Activated T-cell treated with anti-CD3 and anti-CD28 coated beads, Interleukin-2, amount 50 U/mL, for 4 hours (primary cell): ENCODE measurements around the gene KIAA0232. TPM values are rescaled to one million over a fixed set of nuclear protein-coding genes. Genes with fewer than 3 reads are reported as not detected.
"Not testable (repeated sequence)": the region's sequence is repeated elsewhere in the genome, so short reads cannot be mapped to it uniquely, and the experiment has no call there.

Source experiments
- ATAC-seq, 2 donors: fragments of 200-7000 bp; cut with Tn5 transposase; one replicate each; pipeline ENCODE4 v1.10.0; 2021
- DNase-seq: peaks from one replicate; pipeline ENCODE4 v3.0.0-alpha.2; 2020
- H3K27me3 Mint-ChIP-seq: one replicate; pipeline ENCODE4 v1.8.0; 2021; ENCODE audit warnings: low read depth, mixed read lengths
- H3K36me3 Mint-ChIP-seq: one replicate; pipeline ENCODE4 v1.8.0; 2022; ENCODE audit warnings: mixed read lengths; ENCODE audit not compliant: insufficient read depth
- H3K4me1 Mint-ChIP-seq: one replicate; pipeline ENCODE4 v1.8.0; 2021; ENCODE audit warnings: low read depth, mixed read lengths
- H3K4me3 Mint-ChIP-seq: one replicate; pipeline ENCODE4 v1.8.0; 2021; ENCODE audit warnings: mild to moderate bottlenecking, moderate library complexity, mixed read lengths
- H3K9me3 Mint-ChIP-seq: one replicate; pipeline ENCODE4 v1.8.0; 2021; ENCODE audit warnings: mixed read lengths
- total RNA-seq, 3 donors: library from RNA; stranded (reverse); gene quantifications; one replicate each; pipeline ENCODE4 v1.2.1, GENCODE V29; 2021

Gene KIAA0232
- total RNA-seq, 3 donors from 2014 or later, result 14.5 to 20.0 (median 18.9) TPM

- DNase-seq, result no peak
- Mint-ChIP-seq H3K9me3 (peaks cover 21% of the 10 kb centered on the region), H3K4me1 (peaks cover 11% of the 10 kb centered on the region), H3K4me3 (no peak overlapping the region), H3K36me3 (peaks cover 38% of the 10 kb centered on the region), H3K27me3 (no peaks in the 10 kb centered on the region)
- ATAC-seq, result no peak
Measured at GRCh38 chr4:6824071-6824470, 41.5 kb downstream of the KIAA0232 start.

- H3K27me3 Mint-ChIP-seq, result no peaks in the 10 kb centered on the region
Measured at GRCh38 chr4:6824772-6825402, 42.4 kb downstream of the KIAA0232 start.

GRCh38 chr4:6825403-6825802 is 42.9 kb downstream of the KIAA0232 start:
- H3K36me3 Mint-ChIP-seq, result peaks cover 43% of the 10 kb centered on the region
- DNase-seq (no peak), ATAC-seq (peak; percentile 37 to 43)

More at GRCh38 chr4:6824772-6825402, 42.4 kb downstream of the KIAA0232 start:
- ATAC-seq (no peak), DNase-seq (no peak)
- H3K4me3 Mint-ChIP-seq, result no peak overlapping the region
- H3K9me3 Mint-ChIP-seq, result peaks cover 16% of the 10 kb centered on the region
- peaks cover 11% of the 10 kb centered on the region for H3K4me1 Mint-ChIP-seq
- H3K36me3 Mint-ChIP-seq, result peaks cover 43% of the 10 kb centered on the region

GRCh38 chr4:6826781-6827508 is 44.4 kb downstream of the KIAA0232 start:
- Mint-ChIP-seq H3K4me3 (no peak overlapping the region), H3K9me3 (peaks cover under 1% of the 10 kb centered on the region), H3K36me3 (peaks cover 49% of the 10 kb centered on the region), H3K4me1 (peaks cover 11% of the 10 kb centered on the region), H3K27me3 (no peaks in the 10 kb centered on the region)
- ATAC-seq (no peak), DNase-seq (no peak)

More at GRCh38 chr4:6825403-6825802, 42.9 kb downstream of the KIAA0232 start:
- Mint-ChIP-seq H3K4me3 (no peak overlapping the region), H3K9me3 (peaks cover 11% of the 10 kb centered on the region), H3K4me1 (peaks cover 11% of the 10 kb centered on the region), H3K27me3 (no peaks in the 10 kb centered on the region)

- H3K4me1 Mint-ChIP-seq, result peaks cover 10% of the 10 kb centered on the region
- no peaks in the 10 kb centered on the region for H3K27me3 Mint-ChIP-seq
- H3K4me3 Mint-ChIP-seq, result no peak overlapping the region
- no peak for ATAC-seq
- peaks cover 48% of the 10 kb centered on the region for H3K36me3 Mint-ChIP-seq
- no peaks in the 10 kb centered on the region for H3K9me3 Mint-ChIP-seq
- DNase-seq, result no peak
Measured at GRCh38 chr4:6829086-6829485, 46.6 kb downstream of the KIAA0232 start.

- Mint-ChIP-seq H3K36me3 (peaks cover 22% of the 10 kb centered on the region), H3K9me3 (peaks cover 3% of the 10 kb centered on the region), H3K27me3 (no peaks in the 10 kb centered on the region), H3K4me3 (no peak overlapping the region), H3K4me1 (peaks cover 2% of the 10 kb centered on the region)
- DNase-seq (no peak), ATAC-seq (no peak)
Measured at GRCh38 chr4:6834867-6835266, 52.3 kb downstream of the KIAA0232 start.

GRCh38 chr4:6835616-6836015 is 53.1 kb downstream of the KIAA0232 start:
- DNase-seq, H3K4me1 Mint-ChIP-seq, H3K4me3 Mint-ChIP-seq, ATAC-seq, H3K9me3 Mint-ChIP-seq, H3K27me3 Mint-ChIP-seq: not testable (repeated sequence)
- H3K36me3 Mint-ChIP-seq, result peaks cover 22% of the 10 kb centered on the region

- not testable (repeated sequence) for H3K4me1 Mint-ChIP-seq, H3K4me3 Mint-ChIP-seq, DNase-seq, H3K27me3 Mint-ChIP-seq, H3K9me3 Mint-ChIP-seq, ATAC-seq
- peaks cover 13% of the 10 kb centered on the region for H3K36me3 Mint-ChIP-seq
Measured at GRCh38 chr4:6837106-6837505, 54.6 kb downstream of the KIAA0232 start.

GRCh38 chr4:6839579-6839978 is 57.1 kb downstream of the KIAA0232 start:
- H3K9me3 Mint-ChIP-seq, result peaks cover 3% of the 10 kb centered on the region
- no peak for ATAC-seq
- no peak for DNase-seq
- peaks cover 3% of the 10 kb centered on the region for H3K4me1 Mint-ChIP-seq
- peaks cover 18% of the 10 kb centered on the region for H3K36me3 Mint-ChIP-seq
- no peaks in the 10 kb centered on the region for H3K27me3 Mint-ChIP-seq
- no peak overlapping the region for H3K4me3 Mint-ChIP-seq

- DNase-seq, result no peak
- H3K36me3 Mint-ChIP-seq, result peaks cover 20% of the 10 kb centered on the region
- ATAC-seq, result no peak
- peaks cover 3% of the 10 kb centered on the region for H3K9me3 Mint-ChIP-seq
- peaks cover 3% of the 10 kb centered on the region for H3K4me1 Mint-ChIP-seq
- no peaks in the 10 kb centered on the region for H3K27me3 Mint-ChIP-seq
- no peak overlapping the region for H3K4me3 Mint-ChIP-seq
Measured at GRCh38 chr4:6840062-6840976, 57.8 kb downstream of the KIAA0232 start.

- ATAC-seq (no peak), DNase-seq (no peak)
- H3K9me3 Mint-ChIP-seq, result no peaks in the 10 kb centered on the region
- peaks cover 26% of the 10 kb centered on the region for H3K36me3 Mint-ChIP-seq
- no peak overlapping the region for H3K4me3 Mint-ChIP-seq
- peaks cover 1% of the 10 kb centered on the region for H3K4me1 Mint-ChIP-seq
- no peaks in the 10 kb centered on the region for H3K27me3 Mint-ChIP-seq
Measured at GRCh38 chr4:6845027-6845426, 62.5 kb downstream of the KIAA0232 start.

- ATAC-seq (no peak), DNase-seq (no peak)
- Mint-ChIP-seq H3K4me1 (no peaks in the 10 kb centered on the region), H3K9me3 (no peaks in the 10 kb centered on the region), H3K27me3 (no peaks in the 10 kb centered on the region), H3K4me3 (no peak overlapping the region), H3K36me3 (peaks cover 29% of the 10 kb centered on the region)
Measured at GRCh38 chr4:6845574-6845973, 63.0 kb downstream of the KIAA0232 start.

GRCh38 chr4:6847178-6847577 is 64.7 kb downstream of the KIAA0232 start:
- DNase-seq (no peak), ATAC-seq (no peak)
- H3K4me3 Mint-ChIP-seq, result no peak overlapping the region
- H3K36me3 Mint-ChIP-seq, result peaks cover 39% of the 10 kb centered on the region
- H3K27me3 Mint-ChIP-seq, result no peaks in the 10 kb centered on the region
- H3K4me1 Mint-ChIP-seq, result no peaks in the 10 kb centered on the region
- H3K9me3 Mint-ChIP-seq, result no peaks in the 10 kb centered on the region

- no peaks in the 10 kb centered on the region for H3K9me3 Mint-ChIP-seq
- H3K4me3 Mint-ChIP-seq, result no peak overlapping the region
- peaks cover 46% of the 10 kb centered on the region for H3K36me3 Mint-ChIP-seq
- DNase-seq (no peak), ATAC-seq (no peak)
- no peaks in the 10 kb centered on the region for H3K27me3 Mint-ChIP-seq
- peaks cover 8% of the 10 kb centered on the region for H3K4me1 Mint-ChIP-seq
Measured at GRCh38 chr4:6848717-6849305, 66.3 kb downstream of the KIAA0232 start.
